CD4-positive, alpha-beta T cell treated with Interleukin-17A for 1 hour (primary cell): Measurements from ENCODE around the gene PCED1B.
"Not testable (repeated sequence)": the region's sequence is repeated elsewhere in the genome, so short reads cannot be mapped to it uniquely, and the experiment has no call there.

Experiments
- DNase-seq: peaks from one replicate; pipeline ENCODE4 v3.0.0-alpha.2; 2020

The PCED1B gene

GRCh38 chr12:47091009-47091408 lies 11.6 kb downstream of the PCED1B start:
- DNase-seq = no peak

- no peak for DNase-seq
Measured at GRCh38 chr12:47094804-47095203, 15.4 kb downstream of the PCED1B start.

- DNase-seq = no peak
Measured at GRCh38 chr12:47095446-47096236, 16.2 kb downstream of the PCED1B start.

DNA sequence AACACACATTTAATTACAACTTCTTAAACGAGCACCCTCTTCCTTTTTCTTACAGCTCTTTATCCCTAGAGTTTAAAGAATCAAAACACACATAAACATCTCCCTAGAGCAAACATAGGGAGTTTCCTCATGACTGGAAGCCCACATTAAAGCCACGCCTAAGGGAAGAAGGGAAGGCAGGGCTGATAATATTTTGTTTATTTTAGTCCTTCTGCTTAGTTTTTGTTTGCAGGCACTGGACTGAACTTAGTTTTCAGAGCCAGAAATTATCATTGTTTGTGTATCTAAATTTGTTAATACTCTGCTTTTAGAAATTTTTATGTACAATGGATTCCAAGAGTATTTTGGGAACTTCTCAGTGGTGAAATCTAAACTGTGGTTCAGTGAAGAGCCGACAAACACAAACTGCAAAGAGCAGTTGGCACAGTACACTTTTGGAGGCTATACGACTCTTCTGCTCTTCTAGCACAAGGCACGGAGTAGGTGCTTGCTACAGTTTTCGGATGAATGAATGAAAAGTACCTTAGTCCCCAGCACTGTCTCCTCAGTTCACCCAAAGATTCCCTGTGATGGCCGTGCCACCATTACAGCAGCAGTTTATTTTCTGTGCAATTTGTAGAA lies 18.0 kb downstream of the PCED1B start:
- DNase-seq = no peak

DNA sequence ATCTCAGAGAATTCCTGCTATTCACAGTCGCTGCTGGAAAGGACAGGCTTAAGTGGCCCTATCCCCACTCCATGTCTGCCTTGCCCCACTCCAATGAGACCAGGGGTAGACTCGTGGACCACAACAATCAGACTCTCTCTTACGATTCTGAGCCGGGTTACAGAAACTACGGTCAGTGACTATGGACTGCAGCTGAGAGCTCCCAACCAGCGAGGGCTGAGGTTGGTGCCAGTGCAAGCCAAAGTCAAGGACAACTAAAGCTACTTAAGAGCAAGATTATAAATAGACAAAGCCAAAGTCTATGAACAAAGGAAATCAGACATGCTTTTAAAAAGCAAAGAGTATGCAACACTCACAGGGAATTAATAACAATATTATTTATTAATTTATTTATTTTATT lies 18.7 kb downstream of the PCED1B start:
- DNase-seq = no peak

- DNase-seq = no peak
Measured at GRCh38 chr12:47099610-47100009, 20.2 kb downstream of the PCED1B start.

GRCh38 chr12:47100160-47100559 lies 20.7 kb downstream of the PCED1B start:
- no peak for DNase-seq

- no peak for DNase-seq
Measured at GRCh38 chr12:47102406-47102805, 23.0 kb downstream of the PCED1B start.

GRCh38 chr12:47102845-47103651 lies 23.6 kb downstream of the PCED1B start:
- DNase-seq = no peak

DNA sequence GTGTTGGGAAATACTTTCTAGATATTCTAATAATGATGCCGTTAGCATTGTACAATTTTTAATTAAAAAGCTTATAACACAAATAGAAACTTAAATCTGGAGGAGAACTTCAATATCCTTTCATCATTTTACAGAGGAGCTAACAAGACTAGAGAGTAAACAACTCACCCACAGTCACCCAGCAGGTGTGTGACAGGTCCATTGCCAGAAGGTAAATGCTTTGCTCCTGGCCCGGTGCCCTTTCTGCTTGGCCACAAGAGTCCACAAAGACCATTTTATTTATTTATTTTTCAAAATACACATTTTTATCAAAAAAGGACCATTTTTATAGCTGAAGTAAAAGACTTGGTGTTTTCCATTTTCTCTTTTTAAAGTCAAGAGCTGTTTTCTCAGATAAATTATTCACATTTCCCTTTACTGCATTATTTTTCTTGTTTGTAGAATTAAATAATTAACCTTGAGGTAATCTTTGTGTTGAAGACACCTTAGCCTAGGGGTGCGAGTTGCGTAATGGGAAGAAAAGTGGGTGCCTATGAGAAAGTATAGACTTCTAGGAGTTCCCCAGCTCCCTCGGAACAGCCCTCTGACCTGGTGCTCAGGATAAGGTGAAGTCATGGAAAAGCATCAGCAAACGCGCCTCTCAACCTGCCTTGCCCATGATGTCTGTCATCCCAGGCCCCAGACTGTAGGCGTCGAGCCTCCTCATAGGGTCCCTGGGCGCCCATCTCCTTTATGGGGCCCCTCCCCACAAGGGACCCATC lies 26.7 kb downstream of the PCED1B start:
- no peak for DNase-seq

- no peak for DNase-seq
Measured at GRCh38 chr12:47107446-47107845, 28.0 kb downstream of the PCED1B start.

GRCh38 chr12:47107926-47108325 lies 28.5 kb downstream of the PCED1B start:
- no peak for DNase-seq

DNA sequence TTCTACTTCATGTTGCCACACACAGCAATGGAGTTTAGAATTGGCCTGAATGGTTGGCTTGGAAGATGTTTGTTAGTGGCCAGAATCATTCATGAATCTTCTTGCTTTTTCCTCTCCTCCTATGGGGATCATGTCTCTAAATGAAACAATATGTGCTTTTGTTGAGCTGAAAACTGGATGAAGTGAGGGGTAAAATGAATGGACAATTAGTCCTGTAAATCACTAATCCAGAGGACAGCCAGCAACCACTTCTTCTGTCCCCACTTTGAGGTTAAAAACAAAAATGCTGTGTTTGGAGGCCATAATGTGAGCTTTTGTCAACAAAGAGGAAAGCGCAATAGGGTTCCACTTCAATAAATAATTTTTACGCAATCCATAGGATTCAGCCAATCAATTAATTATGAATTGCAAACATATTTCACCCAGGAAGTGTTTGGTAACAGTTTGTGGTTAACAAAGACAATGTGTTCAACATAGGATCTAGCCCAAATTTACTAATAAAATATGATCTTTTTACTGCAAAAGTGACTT lies 30.7 kb downstream of the PCED1B start:
- no peak for DNase-seq

GRCh38 chr12:47110718-47111391 lies 31.4 kb downstream of the PCED1B start:
- DNase-seq = peak; percentile 4

- DNase-seq = peak; percentile 34
Measured at GRCh38 chr12:47111392-47111778, 32.0 kb downstream of the PCED1B start.

GRCh38 chr12:47111854-47112253 lies 32.4 kb downstream of the PCED1B start:
- no peak for DNase-seq

DNA sequence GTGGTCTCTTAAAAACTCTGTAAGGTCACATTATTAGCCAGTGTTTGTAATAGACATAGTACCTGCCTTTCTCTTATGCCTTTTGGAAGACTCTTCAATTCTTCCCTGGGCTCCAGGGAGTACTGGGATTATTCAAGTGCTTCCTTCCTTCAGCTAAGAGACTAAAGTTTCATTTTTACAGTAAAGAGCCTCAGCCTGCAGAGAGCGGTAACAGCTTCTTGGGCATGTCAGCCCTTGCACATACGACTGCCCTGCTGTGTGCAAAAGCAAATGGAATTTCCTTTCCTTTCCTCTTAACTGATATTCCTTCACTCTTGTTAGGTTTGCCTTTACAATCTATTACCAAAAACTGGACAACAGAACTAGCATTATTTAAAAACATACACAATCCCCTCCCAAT lies 33.3 kb downstream of the PCED1B start:
- DNase-seq = no peak

DNA sequence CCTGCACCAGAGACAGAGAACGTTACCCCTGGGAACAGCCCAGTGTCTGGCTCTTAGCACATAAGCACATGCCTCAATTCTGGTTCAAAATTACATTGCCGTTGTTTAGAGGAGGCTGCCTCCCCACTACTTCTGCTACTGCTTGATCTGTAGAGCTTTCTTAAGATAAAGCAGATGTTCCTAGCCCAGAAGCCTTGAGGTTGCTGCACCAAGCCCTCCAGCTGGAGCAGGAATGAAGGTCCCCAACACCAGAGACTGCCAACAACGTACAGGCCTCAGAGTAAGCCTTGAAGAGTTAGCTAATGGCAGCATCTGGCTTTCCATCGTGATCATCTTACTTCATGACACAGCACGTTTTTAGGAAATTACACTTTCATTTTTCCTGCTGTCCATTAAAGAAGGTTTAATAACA lies 35.1 kb downstream of the PCED1B start:
- no peak for DNase-seq

DNA sequence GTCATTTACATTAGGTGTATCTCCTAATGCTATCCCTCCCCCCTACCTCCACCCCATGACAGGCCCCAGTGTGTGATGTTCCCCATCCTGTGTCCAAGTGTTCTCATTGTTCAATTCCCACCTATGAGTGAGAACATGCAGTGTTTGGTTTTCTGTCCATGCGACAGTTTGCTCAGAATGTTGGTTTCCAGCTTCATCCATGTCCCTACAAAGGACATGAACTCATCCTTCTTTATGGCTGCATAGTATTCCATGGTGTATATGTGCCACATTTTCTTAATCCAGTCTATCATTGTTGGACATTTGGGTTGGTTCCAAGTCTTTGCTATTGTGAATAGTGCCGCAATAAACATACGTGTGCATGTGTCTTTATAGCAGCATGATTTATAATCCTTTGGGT lies 37.9 kb downstream of the PCED1B start:
- not testable (repeated sequence) for DNase-seq

DNA sequence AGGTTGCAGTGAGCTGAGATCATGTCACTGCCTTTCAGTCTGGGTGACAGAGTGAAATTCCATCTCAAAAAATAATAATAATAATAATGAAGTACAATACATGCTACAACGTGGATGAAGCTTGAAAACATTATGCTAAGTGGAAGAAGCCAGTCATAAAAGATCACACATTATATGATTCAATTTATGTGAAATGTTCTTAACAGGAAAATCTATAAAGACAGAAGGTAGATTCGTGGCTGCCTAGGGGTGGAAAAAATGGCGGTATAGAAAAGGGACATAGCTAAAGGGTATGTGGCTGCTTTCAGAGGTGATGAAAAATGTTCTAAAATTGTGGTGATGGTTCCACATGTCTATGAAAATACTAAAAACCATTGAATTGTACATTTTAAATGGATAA lies 41.3 kb downstream of the PCED1B start:
- DNase-seq = no peak

DNA sequence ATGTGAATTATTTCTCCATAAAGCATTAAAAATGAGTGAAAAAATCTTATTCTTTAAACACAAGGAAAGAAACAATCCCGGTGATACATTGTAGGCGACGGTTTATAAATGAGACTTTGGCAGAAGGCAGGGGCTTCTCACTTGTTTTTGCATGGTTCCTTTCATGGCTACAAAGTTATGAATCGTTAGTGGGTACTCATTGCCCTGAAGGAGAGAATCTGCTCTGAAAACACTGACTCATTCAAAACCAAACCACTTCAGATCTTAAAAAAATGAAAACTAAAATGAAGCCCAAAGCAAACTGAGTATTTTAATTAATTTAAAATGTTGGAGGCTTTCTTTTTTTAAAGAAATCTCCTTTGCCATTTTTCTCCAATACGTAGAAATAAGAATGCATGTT lies 41.7 kb downstream of the PCED1B start:
- DNase-seq = no peak

DNA sequence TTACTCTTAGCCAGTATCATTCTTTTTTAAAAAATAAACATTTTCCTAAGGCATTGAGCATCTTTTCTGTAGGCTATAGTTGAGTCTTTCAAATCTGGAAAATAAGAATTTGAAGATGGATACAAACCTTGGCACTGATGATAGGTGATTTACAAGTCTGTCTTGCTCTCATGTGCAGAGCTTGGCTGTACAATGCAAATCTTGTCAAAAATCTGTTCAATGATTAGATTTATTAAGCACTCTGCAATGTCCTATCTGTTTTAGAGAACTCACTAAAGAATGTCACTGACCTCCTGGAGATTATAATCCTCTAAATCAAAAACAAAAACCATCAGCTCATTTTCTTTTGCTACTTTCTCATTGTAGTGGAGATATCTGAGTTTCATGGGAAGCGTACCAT lies 43.2 kb downstream of the PCED1B start:
- DNase-seq = no peak
